ENCODE measurements around the gene TUBB2B. TPM values are rescaled to one million over a fixed set of nuclear protein-coding genes. Genes with fewer than 3 reads are reported as not detected.

The TUBB2B gene
- total and polyA plus RNA-seq, 10 of the 15 experiments (the other 5 are each of a cell fraction or from before 2014, with no cell fraction given): 2.6 to 75.2 (median 21.2) TPM

- TF ChIP-seq IRF4 (IDR thresholded peaks at IDR 0.05; ENCODE audit: low read depth, low read length) (peak; percentile 85), HDAC6 (IDR thresholded peaks at IDR 0.05; ENCODE audit: unreplicated experiment) (no peak), MTA2 (IDR thresholded peaks at IDR 0.05; ENCODE audit: low read depth) (peak; percentile 75; the same call in 1 of the 2 replicates), CBX5 (IDR thresholded peaks at IDR 0.05; ENCODE audit: low read depth) (no peak), BCL3 (IDR thresholded peaks at IDR 0.05; ENCODE audit: borderline replicate concordance, insufficient read depth, low read depth, low read length, poor library complexity, severe bottlenecking) (peak; percentile 29), RAD21 (IDR thresholded peaks at IDR 0.05; ENCODE audit: insufficient read depth, low read depth, low read length) (peak; percentile 39), NR2F1 (conservative IDR thresholded peaks at IDR 0.05) (peak; percentile 93), SMAD1 (IDR thresholded peaks at IDR 0.05; ENCODE audit: low read depth, partially characterized antibody) (no peak), RBBP5 (conservative IDR thresholded peaks at IDR 0.05) (no peak), HSF1 (IDR thresholded peaks at IDR 0.05; ENCODE audit: low read depth, low read length) (no peak), STAT3 (IDR thresholded peaks at IDR 0.05; ENCODE audit: low read depth, low read length) (no peak), BACH1 (IDR thresholded peaks at IDR 0.05; ENCODE audit: borderline replicate concordance) (no peak)
- TF ChIP-seq, protein P1, sequence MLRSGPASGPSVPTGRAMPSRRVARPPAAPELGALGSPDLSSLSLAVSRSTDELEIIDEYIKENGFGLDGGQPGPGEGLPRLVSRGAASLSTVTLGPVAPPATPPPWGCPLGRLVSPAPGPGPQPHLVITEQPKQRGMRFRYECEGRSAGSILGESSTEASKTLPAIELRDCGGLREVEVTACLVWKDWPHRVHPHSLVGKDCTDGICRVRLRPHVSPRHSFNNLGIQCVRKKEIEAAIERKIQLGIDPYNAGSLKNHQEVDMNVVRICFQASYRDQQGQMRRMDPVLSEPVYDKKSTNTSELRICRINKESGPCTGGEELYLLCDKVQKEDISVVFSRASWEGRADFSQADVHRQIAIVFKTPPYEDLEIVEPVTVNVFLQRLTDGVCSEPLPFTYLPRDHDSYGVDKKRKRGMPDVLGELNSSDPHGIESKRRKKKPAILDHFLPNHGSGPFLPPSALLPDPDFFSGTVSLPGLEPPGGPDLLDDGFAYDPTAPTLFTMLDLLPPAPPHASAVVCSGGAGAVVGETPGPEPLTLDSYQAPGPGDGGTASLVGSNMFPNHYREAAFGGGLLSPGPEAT (IDR thresholded peaks at IDR 0.05; ENCODE audit: low read depth): peak; percentile 93
- TF ChIP-seq, protein P2, sequence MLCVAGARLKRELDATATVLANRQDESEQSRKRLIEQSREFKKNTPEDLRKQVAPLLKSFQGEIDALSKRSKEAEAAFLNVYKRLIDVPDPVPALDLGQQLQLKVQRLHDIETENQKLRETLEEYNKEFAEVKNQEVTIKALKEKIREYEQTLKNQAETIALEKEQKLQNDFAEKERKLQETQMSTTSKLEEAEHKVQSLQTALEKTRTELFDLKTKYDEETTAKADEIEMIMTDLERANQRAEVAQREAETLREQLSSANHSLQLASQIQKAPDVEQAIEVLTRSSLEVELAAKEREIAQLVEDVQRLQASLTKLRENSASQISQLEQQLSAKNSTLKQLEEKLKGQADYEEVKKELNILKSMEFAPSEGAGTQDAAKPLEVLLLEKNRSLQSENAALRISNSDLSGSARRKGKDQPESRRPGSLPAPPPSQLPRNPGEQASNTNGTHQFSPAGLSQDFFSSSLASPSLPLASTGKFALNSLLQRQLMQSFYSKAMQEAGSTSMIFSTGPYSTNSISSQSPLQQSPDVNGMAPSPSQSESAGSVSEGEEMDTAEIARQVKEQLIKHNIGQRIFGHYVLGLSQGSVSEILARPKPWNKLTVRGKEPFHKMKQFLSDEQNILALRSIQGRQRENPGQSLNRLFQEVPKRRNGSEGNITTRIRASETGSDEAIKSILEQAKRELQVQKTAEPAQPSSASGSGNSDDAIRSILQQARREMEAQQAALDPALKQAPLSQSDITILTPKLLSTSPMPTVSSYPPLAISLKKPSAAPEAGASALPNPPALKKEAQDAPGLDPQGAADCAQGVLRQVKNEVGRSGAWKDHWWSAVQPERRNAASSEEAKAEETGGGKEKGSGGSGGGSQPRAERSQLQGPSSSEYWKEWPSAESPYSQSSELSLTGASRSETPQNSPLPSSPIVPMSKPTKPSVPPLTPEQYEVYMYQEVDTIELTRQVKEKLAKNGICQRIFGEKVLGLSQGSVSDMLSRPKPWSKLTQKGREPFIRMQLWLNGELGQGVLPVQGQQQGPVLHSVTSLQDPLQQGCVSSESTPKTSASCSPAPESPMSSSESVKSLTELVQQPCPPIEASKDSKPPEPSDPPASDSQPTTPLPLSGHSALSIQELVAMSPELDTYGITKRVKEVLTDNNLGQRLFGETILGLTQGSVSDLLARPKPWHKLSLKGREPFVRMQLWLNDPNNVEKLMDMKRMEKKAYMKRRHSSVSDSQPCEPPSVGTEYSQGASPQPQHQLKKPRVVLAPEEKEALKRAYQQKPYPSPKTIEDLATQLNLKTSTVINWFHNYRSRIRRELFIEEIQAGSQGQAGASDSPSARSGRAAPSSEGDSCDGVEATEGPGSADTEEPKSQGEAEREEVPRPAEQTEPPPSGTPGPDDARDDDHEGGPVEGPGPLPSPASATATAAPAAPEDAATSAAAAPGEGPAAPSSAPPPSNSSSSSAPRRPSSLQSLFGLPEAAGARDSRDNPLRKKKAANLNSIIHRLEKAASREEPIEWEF (IDR thresholded peaks at IDR 0.05; ENCODE audit: insufficient replicate concordance, low read depth, low read length): no peak
- TF ChIP-seq, protein P3, sequence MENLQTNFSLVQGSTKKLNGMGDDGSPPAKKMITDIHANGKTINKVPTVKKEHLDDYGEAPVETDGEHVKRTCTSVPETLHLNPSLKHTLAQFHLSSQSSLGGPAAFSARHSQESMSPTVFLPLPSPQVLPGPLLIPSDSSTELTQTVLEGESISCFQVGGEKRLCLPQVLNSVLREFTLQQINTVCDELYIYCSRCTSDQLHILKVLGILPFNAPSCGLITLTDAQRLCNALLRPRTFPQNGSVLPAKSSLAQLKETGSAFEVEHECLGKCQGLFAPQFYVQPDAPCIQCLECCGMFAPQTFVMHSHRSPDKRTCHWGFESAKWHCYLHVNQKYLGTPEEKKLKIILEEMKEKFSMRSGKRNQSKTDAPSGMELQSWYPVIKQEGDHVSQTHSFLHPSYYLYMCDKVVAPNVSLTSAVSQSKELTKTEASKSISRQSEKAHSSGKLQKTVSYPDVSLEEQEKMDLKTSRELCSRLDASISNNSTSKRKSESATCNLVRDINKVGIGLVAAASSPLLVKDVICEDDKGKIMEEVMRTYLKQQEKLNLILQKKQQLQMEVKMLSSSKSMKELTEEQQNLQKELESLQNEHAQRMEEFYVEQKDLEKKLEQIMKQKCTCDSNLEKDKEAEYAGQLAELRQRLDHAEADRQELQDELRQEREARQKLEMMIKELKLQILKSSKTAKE (IDR thresholded peaks at IDR 0.05; ENCODE audit: low read depth, poor library complexity, severe bottlenecking): peak; percentile 38
Measured at GRCh38 chr6:3209114-3210023, 18.1 kb downstream of the TUBB2B start (continued).

All from GM12878 (cell line).